Measurements from ENCODE around the gene TNFAIP8L3.

TNFAIP8L3 gene

DNA sequence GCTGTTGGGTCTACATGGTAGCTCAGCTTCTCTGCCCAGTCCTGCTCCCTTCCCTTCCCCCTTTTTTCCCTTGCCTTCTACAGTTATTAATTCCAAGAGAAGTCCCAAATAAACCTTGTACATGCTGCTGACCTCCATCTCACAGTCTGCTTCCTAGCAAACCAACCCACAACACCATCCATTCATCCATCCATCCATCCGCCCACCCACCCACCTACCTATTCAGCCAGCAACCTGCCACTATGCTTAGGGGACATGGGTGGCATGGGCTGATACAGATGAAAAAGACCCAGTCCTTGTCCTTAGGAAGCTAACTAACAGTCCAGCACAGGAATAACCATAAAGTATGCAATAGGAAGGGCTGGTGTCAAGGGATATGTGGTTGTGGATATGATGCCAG lies 5.7 kb downstream of the TNFAIP8L3 start:
- DNase-seq = no peak

- no peak for DNase-seq
Measured at GRCh38 chr15:51088585-51088984, 6.1 kb downstream of the TNFAIP8L3 start.

DNA sequence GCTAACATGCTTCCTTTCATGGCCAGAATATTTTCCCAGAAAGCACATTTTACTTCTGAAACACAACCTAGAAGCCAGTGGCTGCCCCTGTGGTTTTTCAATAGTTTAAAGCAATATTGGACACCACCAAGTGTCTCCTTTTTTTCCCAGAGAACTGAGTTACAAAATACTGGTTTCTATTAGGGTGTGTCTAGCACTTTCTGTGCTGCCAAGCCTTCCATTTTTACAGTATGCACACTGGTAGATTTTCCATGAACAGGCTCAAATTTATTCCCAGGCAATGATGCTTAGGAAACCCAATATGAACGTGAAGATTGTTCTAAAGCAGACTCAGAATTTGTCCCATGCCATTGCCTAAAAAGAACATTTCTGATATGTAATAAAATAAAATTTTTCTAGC lies 7.2 kb downstream of the TNFAIP8L3 start:
- no peak for DNase-seq

GRCh38 chr15:51086409-51086808 lies 8.3 kb downstream of the TNFAIP8L3 start:
- DNase-seq = no peak

DNA sequence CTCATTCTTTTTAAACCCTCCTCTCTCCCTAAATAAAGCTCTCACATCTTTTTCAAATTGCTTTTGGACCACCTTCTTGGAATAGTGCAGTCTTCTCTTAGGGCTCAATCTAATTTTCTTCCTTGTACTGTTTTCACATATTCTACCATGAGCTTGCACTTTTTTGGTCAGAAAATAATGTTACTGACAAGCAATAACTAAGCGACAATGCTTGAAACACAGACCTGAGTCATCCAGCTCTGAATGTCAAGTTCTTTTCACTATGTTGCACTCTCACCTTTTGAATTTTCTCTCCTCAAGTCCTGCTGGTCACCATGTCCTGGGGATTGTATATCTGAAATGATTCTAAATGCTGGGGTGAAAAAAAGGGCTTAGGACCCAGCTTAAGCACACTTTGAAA lies 8.9 kb downstream of the TNFAIP8L3 start:
- no peak for DNase-seq

- no peak for DNase-seq
Measured at GRCh38 chr15:51083641-51084166, 11.0 kb downstream of the TNFAIP8L3 start.

DNA sequence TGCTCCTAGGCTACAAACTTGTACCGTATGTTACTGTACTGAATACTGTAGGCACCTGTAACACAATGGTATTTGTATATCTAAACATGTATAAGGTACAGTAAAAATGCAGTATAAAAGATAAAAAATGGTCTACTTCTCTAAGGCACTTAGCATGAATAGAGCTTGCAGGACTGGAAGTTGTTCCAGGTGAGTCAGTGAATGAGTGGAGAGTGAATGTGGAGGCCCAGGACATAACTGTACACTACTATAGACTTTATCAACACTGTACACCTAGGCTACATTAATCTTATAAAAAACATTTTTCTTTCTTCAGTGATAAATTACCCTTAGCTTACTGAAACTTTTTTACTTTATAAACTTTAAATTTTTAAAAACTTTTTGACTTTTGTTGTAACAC lies 12.5 kb downstream of the TNFAIP8L3 start:
- no peak for DNase-seq

DNA sequence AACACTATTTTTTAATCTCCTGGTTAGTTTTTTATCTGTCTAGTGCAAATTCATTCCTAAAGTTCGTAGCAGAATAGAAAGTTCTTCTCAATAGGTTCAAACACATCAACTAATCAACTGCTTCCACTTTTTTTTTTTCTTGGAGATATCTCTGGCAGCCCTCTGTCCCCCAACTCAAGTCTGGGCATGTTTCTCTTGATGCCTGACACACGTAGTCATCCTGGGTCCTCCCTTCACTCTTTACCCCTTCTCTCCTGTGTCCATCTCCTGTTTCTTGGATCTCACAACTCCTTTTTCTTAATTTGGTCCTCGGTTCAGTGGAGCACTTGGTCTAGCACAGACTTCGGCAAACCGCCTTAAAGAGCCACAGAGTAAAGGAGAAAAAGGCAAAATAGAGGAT lies 14.4 kb downstream of the TNFAIP8L3 start:
- DNase-seq = no peak

DNA sequence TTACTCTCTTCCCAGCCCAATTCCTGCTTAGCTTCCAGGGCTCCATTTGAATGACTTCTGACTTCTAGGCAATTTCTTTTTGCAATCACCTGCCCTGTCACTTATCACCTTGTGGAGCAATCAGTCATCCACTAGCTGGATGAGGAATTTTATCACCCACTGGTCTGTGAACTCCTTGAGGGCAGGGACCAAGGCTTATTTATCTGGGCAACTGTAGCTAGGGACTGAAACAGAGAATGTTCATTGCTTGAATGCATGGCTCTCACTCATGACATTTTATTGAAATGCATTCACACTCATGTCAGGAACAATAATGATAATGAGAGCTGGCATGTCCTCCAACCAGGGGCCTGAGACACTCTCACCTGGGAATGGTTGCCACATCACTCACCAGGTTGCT lies 15.5 kb downstream of the TNFAIP8L3 start:
- DNase-seq = no peak

- no peak for DNase-seq
Measured at GRCh38 chr15:51077221-51078153, 17.2 kb downstream of the TNFAIP8L3 start.

DNA sequence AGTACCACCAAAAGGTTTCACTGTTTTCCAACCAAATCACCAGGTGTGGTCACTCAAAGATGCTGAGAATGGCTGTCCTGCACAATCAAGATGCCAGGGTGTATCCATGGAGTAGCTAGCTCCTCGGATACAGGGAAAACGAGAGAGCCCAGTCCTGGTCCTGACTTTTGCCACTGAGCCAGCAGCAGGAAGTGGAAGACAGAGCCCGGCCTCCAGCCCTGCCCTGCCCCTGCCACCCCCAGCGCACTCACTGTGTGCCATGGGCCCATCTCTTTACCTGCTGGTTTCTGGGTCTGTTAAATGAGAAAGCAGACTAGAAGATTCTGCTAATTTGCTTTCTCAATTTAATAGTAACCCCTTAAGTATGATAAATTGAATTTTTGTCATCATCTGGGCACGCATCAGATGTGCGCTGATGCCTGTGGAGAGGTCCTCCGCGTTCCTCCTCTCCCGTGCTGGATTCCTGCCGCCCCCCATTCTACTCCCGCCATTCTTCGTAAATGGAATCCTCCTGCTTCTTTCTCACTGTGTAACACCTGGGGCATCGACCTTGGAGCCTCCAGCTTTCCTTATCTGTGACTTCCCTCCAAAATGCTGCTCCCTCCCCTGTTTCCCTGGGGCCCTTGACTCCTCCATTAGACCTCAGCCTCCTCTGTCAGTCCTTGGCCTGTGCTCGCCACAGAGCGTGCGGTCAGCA lies 18.0 kb downstream of the TNFAIP8L3 start:
- no peak for DNase-seq

GRCh38 chr15:51075826-51076523 lies 18.7 kb downstream of the TNFAIP8L3 start:
- no peak for DNase-seq

DNA sequence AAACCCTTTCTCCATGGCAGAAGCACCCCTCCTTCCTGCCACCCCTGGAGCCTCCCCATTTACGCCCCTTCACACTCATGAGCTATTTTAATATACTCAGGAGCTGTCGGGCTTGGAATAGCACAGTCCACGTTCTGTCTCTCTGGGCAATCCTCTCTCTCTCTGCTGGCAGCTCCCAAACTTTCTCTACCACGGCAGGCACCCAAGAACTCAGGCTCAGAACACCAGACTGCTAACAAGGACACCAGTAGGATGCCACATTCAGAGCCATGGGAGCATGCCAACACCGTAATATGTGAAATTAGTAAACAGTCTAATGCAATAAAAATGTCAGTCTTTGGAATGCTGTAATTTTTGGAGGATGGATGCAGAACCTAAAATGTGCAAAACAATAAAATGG lies 19.3 kb downstream of the TNFAIP8L3 start:
- no peak for DNase-seq

- no peak for DNase-seq
Measured at GRCh38 chr15:51074926-51075325, 19.8 kb downstream of the TNFAIP8L3 start.

GRCh38 chr15:51071578-51071977 lies 23.1 kb downstream of the TNFAIP8L3 start:
- no peak for DNase-seq

GRCh38 chr15:51069983-51070382 lies 24.7 kb downstream of the TNFAIP8L3 start:
- no peak for DNase-seq

DNA sequence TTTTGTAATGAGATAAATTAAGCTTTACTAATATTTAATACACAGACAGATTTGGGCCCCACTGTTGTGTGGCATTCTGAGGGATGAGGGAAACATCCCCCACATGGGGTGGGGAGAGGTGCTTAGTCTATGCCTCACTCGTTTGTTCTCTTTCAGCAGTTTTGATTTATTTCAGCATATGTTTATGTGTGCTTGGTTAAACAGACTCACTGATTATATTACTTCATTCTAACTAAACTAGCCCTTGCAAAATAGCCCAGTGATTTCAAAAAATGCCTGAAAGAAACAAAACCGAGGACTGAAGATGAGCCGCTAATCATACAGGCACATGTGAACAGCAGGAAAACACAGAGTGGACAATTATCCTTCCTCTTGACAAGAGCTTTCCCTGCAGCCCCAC lies 27.2 kb downstream of the TNFAIP8L3 start:
- no peak for DNase-seq

DNA sequence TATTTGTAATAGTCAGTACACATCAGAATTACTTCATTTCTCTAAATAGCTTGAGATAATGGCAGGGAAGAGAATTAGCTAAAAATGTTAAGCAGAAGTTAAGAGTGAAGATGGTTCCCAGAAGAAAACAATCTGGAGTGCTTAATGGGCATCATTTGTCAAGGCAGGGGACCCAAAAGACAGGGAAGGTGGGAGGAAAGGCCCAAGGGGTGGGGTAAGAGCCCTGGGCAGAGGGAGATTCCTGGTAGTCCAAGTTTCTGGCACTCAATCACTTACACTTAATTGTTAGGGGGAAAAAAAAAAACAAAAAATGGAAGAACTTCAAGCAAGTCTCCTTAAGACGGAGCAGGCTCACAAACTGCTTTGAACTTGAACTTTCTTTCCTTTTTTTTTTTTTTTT lies 28.9 kb downstream of the TNFAIP8L3 start:
- no peak for DNase-seq

DNA sequence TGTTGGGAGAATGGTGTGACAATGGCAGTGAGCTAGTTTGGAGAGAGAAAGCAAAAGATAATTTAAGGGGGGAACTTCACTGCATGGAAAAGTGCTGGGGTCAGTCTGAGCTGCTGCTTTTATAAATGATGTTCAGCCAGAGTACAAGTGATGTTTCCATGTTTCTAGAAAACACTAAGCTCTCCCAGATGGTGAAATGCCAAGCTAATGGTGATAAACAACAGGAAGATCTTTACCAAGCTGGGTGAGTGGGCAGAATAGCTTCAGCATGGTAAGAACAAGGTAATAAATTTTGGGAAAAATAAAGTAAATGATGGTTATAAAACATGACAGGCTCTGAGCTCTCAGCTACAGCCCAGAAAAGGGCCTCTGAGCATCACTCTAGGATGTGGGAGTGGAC lies 29.4 kb downstream of the TNFAIP8L3 start:
- no peak for DNase-seq

- DNase-seq = no peak
Measured at GRCh38 chr15:51062736-51063135, 32.0 kb downstream of the TNFAIP8L3 start.

- no peak for DNase-seq
Measured at GRCh38 chr15:51060030-51060673, 34.6 kb downstream of the TNFAIP8L3 start.

GRCh38 chr15:51054535-51054934 lies 40.2 kb downstream of the TNFAIP8L3 start:
- DNase-seq = no peak

- DNase-seq = no peak
Measured at GRCh38 chr15:51053571-51053970, 41.1 kb downstream of the TNFAIP8L3 start.

All from NCI-H510A treated with DMSO at 0.1 percent for 48 hours (cell line).